ENCODE results near the gene IFNG-AS1. TPM values are rescaled to one million over a fixed set of nuclear protein-coding genes. Genes with fewer than 3 reads are reported as not detected.

Gene IFNG-AS1
- total RNA-seq, 1 donor, result not detected

GRCh38 chr12:68030248-68030647, 41.0 kb downstream of the IFNG-AS1 start:
- H3K4me3 ChIP-seq (ENCODE audit: low read depth, low read length), result no peak overlapping the region
- no peak for TF ChIP-seq CTCF (IDR thresholded peaks at IDR 0.05; ENCODE audit: insufficient read depth, low read depth, low read length)
- no peak for DNase-seq (ENCODE audit: low read depth)

GRCh38 chr12:68031174-68031573, 41.9 kb downstream of the IFNG-AS1 start:
- no peak for DNase-seq (ENCODE audit: low read depth)
- no peak for TF ChIP-seq CTCF (IDR thresholded peaks at IDR 0.05; ENCODE audit: insufficient read depth, low read depth, low read length)
- H3K4me3 ChIP-seq (ENCODE audit: low read depth, low read length), result no peak overlapping the region

GRCh38 chr12:68031881-68032739, 42.9 kb downstream of the IFNG-AS1 start:
- no peak for DNase-seq (ENCODE audit: low read depth)
- TF ChIP-seq CTCF (IDR thresholded peaks at IDR 0.05; ENCODE audit: insufficient read depth, low read depth, low read length), result no peak

GRCh38 chr12:68034567-68034966, 45.3 kb downstream of the IFNG-AS1 start:
- DNase-seq (ENCODE audit: low read depth), result no peak
- H3K4me3 ChIP-seq (ENCODE audit: low read depth, low read length), result no peak overlapping the region
- no peak for TF ChIP-seq CTCF (IDR thresholded peaks at IDR 0.05; ENCODE audit: insufficient read depth, low read depth, low read length)

More at GRCh38 chr12:68031881-68032739, 42.9 kb downstream of the IFNG-AS1 start:
- no peak overlapping the region for H3K4me3 ChIP-seq (ENCODE audit: low read depth, low read length)

- DNase-seq (ENCODE audit: low read depth), result no peak
- TF ChIP-seq CTCF (IDR thresholded peaks at IDR 0.05; ENCODE audit: insufficient read depth, low read depth, low read length), result no peak
- H3K4me3 ChIP-seq (ENCODE audit: low read depth, low read length), result no peak overlapping the region
Measured at GRCh38 chr12:68036642-68037041, 47.4 kb downstream of the IFNG-AS1 start.

- H3K4me3 ChIP-seq (ENCODE audit: low read depth, low read length), result no peak overlapping the region
- TF ChIP-seq CTCF (IDR thresholded peaks at IDR 0.05; ENCODE audit: insufficient read depth, low read depth, low read length), result no peak
- no peak for DNase-seq (ENCODE audit: low read depth)
Measured at GRCh38 chr12:68037616-68038255, 48.5 kb downstream of the IFNG-AS1 start.

Data from fibroblast of villous mesenchyme (primary cell).